Measurements from ENCODE around the gene CLCA4. TPM values are rescaled to one million over a fixed set of nuclear protein-coding genes. Genes with fewer than 3 reads are reported as not detected.

The CLCA4 gene
- total and polyA plus RNA-seq, 9 of the 15 experiments (the other 6 are each of a cell fraction or from before 2014, with no cell fraction given), result not detected

DNA sequence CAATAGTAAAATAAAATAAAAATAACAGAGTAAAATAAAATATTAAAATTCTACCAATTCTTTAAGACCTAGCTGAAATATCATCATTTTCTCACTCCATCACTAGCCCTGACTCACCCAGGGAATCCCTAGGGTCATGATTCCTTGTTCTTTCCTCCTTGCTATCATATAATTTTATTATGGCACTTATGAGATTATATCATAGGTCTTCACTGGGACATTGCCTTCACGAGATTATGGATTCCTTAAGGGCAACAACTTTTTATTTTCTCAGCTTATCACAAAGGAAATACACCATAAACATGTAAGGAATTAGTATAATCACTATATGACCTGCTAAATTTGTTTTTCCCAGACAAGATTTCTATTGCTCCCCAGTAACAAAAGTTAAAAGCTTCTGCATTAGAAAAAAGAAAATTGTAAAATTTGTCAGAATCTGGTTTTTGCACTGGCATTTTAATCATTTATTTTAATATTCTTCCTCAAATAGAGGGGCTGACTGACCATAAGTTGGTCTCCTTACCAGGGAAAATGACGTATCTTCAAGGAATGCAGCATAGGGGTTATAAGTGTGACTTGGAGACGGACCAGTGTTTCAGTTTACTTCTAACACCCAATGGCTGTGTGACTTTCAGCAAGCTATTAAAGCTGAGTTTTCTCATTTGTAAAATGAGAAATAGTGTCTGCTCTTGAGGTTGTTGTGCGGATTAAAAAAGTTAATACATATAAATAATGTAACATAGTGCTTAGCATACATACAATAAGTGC lies 8.8 kb upstream of the CLCA4 start:
- ATAC-seq, result no peak
- ChIA-PET CTCF (ENCODE audit: low intra/inter-chr PET ratio) (no interaction called here), POLR2A (interaction anchor here (0.5 to 0.6 kb wide), 2 partner anchors 146 to 509 kb away, joined by 3 to 4 read pairs; no protein-coding TSS in a partner anchor)
- Histone ChIP-seq H3K27me3 (ENCODE audit: control insufficient read depth in 2 of 2, insufficient read depth in 2 of 2, low read length in 2 of 2) (no peaks in the 10 kb centered on the region), H4K20me1 (replicated peaks; ENCODE audit: control insufficient read depth, insufficient read depth, low read length) (no peaks in the 10 kb centered on the region), H3K9me1 (ENCODE audit: control insufficient read depth, insufficient read depth, low read length) (no peaks in the 10 kb centered on the region), H3K4me1 (replicated peaks in 1 of 2; ENCODE audit: control insufficient read depth in 2 of 2, insufficient read depth in 2 of 2, low read length in 2 of 2) (no peaks in the 10 kb centered on the region), H3K4me3 (no peak overlapping the region), H3K9me3 (replicated peaks; ENCODE audit: control insufficient read depth, insufficient read depth, low read depth, low read length) (no peaks in the 10 kb centered on the region), H2AFZ (ENCODE audit: low read depth, low read length) (no peak overlapping the region), H3K4me2 (ENCODE audit: insufficient read depth, low read length) (no peak overlapping the region), H3K27ac (ENCODE audit: extremely low read depth, low read depth, low read length) (no peak overlapping the region), H3K36me3 (ENCODE audit: control insufficient read depth, insufficient read depth, low read length) (no peaks in the 10 kb centered on the region), H3K79me2 (ENCODE audit: control insufficient read depth, insufficient read depth, low read length) (no peaks in the 10 kb centered on the region), H3K9ac (ENCODE audit: insufficient read depth in 1 of 2, low read depth in 2 of 2, low read length in 2 of 2) (no peak overlapping the region)
- in situ Hi-C loops (cut with MboI), result no loop called here
- 2% methylated on average over 4 of the region's 4 CpGs for WGBS (ENCODE audit: insufficient coverage, low coverage, missing lambda C conversion rate)
- no TSS peak for BruUV-seq (replicated peaks)
- DNase-seq (ENCODE audit: extremely low read depth in 1 of 4, low spot score in 3 of 4), result no peak
- no peak for FAIRE-seq
- TF ChIP-seq RFX7 (CRISPR knock-in tag; IDR thresholded peaks at IDR 0.05), result no peak
- TF ChIP-seq, protein P1, sequence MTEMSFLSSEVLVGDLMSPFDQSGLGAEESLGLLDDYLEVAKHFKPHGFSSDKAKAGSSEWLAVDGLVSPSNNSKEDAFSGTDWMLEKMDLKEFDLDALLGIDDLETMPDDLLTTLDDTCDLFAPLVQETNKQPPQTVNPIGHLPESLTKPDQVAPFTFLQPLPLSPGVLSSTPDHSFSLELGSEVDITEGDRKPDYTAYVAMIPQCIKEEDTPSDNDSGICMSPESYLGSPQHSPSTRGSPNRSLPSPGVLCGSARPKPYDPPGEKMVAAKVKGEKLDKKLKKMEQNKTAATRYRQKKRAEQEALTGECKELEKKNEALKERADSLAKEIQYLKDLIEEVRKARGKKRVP (CRISPR knock-in tag; IDR thresholded peaks at IDR 0.05), result no peak
- no peak for TF ChIP-seq NCOA6 (IDR thresholded peaks at IDR 0.05)
- TF ChIP-seq, protein P2, sequence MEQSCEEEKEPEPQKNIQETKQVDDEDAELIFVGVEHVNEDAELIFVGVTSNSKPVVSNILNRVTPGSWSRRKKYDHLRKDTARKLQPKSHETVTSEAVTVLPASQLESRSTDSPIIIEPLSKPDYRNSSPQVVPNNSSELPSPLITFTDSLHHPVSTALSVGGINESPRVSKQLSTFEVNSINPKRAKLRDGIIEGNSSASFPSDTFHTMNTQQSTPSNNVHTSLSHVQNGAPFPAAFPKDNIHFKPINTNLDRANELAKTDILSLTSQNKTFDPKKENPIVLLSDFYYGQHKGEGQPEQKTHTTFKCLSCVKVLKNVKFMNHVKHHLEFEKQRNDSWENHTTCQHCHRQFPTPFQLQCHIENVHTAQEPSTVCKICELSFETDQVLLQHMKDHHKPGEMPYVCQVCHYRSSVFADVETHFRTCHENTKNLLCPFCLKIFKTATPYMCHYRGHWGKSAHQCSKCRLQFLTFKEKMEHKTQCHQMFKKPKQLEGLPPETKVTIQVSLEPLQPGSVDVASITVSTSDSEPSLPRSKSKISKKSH (CRISPR knock-in tag; IDR thresholded peaks at IDR 0.05), result no peak
- TF ChIP-seq, protein P3, sequence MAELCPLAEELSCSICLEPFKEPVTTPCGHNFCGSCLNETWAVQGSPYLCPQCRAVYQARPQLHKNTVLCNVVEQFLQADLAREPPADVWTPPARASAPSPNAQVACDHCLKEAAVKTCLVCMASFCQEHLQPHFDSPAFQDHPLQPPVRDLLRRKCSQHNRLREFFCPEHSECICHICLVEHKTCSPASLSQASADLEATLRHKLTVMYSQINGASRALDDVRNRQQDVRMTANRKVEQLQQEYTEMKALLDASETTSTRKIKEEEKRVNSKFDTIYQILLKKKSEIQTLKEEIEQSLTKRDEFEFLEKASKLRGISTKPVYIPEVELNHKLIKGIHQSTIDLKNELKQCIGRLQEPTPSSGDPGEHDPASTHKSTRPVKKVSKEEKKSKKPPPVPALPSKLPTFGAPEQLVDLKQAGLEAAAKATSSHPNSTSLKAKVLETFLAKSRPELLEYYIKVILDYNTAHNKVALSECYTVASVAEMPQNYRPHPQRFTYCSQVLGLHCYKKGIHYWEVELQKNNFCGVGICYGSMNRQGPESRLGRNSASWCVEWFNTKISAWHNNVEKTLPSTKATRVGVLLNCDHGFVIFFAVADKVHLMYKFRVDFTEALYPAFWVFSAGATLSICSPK (IDR thresholded peaks at IDR 0.05; ENCODE audit: borderline replicate concordance), result no peak
- no peak for TF ChIP-seq MIER1 (IDR thresholded peaks at IDR 0.05; ENCODE audit: low read depth)
- TF ChIP-seq STAT5B (CRISPR knock-in tag; IDR thresholded peaks at IDR 0.05), result no peak
- TF ChIP-seq FOXA1 (IDR thresholded peaks at IDR 0.05; ENCODE audit: borderline replicate concordance), result no peak
- TF ChIP-seq SREBF1 (IDR thresholded peaks at IDR 0.05; ENCODE audit: borderline replicate concordance, low read depth, low read length), result no peak
- no peak for TF ChIP-seq ZFP1 (CRISPR knock-in tag; IDR thresholded peaks at IDR 0.05)
- TF ChIP-seq CTBP1 (IDR thresholded peaks at IDR 0.05; ENCODE audit: borderline replicate concordance), result no peak
- TF ChIP-seq, protein P4, sequence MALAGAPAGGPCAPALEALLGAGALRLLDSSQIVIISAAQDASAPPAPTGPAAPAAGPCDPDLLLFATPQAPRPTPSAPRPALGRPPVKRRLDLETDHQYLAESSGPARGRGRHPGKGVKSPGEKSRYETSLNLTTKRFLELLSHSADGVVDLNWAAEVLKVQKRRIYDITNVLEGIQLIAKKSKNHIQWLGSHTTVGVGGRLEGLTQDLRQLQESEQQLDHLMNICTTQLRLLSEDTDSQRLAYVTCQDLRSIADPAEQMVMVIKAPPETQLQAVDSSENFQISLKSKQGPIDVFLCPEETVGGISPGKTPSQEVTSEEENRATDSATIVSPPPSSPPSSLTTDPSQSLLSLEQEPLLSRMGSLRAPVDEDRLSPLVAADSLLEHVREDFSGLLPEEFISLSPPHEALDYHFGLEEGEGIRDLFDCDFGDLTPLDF (CRISPR knock-in tag; IDR thresholded peaks at IDR 0.05), result no peak
- intact Hi-C loops (cut with micrococcal nuclease), result no loop called here

All from K562 (cell line).